ENCODE results near the gene GRAMD1B.
A peak's percentile ranks its signal among the peaks of the same experiment; 100 is the strongest.

The GRAMD1B gene

DNA sequence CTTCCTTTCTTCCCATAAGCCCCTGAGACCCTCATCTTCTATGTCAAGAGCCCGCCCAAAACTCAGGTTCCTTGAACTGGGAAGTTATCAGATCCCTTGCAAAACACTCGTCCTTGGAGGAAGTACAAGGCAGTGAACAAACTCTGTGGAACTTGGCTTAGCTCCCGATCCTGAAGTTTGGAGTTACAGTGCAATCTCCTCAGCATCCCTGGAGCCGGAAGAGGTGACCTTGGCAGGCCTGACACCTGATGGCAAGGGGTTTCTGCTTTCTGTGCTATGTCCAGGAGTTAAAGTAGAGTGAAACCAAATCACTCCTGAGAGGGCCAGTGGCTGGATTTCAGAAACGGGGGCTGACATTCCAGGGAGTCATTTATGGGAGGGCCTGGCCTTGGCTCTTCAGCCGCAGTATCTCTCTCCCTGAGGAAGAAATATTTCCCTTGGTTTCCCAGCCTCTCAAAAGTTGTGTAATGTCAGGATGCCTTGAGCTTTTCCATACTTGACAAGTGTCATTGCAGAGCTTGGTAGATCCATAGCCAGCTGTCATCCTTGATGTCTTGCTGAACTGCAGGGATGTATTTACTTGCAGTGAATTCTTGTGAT is 1.9 kb upstream of the GRAMD1B start:
- no peak overlapping the region for H3K4me3 ChIP-seq (IDR thresholded peaks at IDR 0.05; ENCODE audit: insufficient read depth, low read depth, low read length)
- H3K36me3 ChIP-seq (ENCODE audit: insufficient read depth) = no peaks in the 10 kb centered on the region
- H3K79me2 ChIP-seq (ENCODE audit: insufficient read depth, low read depth) = no peaks in the 10 kb centered on the region
- no peak overlapping the region for H3K9ac ChIP-seq
- TF ChIP-seq CTCF (conservative IDR thresholded peaks at IDR 0.05; ENCODE audit: low read depth, low read length) = no peak
- no peaks in the 10 kb centered on the region for H4K20me1 ChIP-seq (ENCODE audit: insufficient read depth)
- no peak overlapping the region for H2AFZ ChIP-seq (ENCODE audit: low read depth)
- no peaks in the 10 kb centered on the region for H3K27me3 ChIP-seq (ENCODE audit: insufficient read depth, low read depth)
- no peaks in the 10 kb centered on the region for H3K4me1 ChIP-seq (ENCODE audit: low read depth, poor library complexity, severe bottlenecking)
- H3K27ac ChIP-seq = no peak overlapping the region
- H3K4me2 ChIP-seq = no peak overlapping the region

DNA sequence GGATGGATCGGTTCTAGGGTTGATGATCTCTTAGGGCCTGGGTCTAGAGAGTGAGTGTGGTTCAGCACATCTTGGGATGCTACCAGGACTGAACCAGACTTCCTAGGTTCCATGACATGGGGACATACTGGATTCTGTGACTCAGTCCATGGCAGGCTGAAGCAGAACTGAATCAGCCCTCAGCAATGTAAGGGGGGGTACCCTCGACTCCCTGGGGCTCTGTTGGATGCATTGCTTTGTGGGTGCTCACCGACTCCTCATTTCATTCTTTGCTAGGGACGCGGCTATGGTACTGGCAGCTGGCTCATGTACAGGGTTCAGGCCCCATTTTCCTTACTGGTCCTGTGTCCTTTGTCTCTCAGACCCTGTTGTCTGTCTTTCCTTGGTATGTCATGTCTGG is 733 bp upstream of the GRAMD1B start:
- H4K20me1 ChIP-seq (ENCODE audit: insufficient read depth) = no peaks in the 10 kb centered on the region
- no peak for TF ChIP-seq CTCF (conservative IDR thresholded peaks at IDR 0.05; ENCODE audit: low read depth, low read length)
- no peak overlapping the region for H3K4me2 ChIP-seq
- no peak overlapping the region for H3K9ac ChIP-seq
- no peaks in the 10 kb centered on the region for H3K4me1 ChIP-seq (ENCODE audit: low read depth, poor library complexity, severe bottlenecking)
- H3K27me3 ChIP-seq (ENCODE audit: insufficient read depth, low read depth) = no peaks in the 10 kb centered on the region
- no peaks in the 10 kb centered on the region for H3K36me3 ChIP-seq (ENCODE audit: insufficient read depth)
- no peak overlapping the region for H3K4me3 ChIP-seq (IDR thresholded peaks at IDR 0.05; ENCODE audit: insufficient read depth, low read depth, low read length)
- no peak overlapping the region for H2AFZ ChIP-seq (ENCODE audit: low read depth)
- no peak overlapping the region for H3K27ac ChIP-seq
- no peaks in the 10 kb centered on the region for H3K79me2 ChIP-seq (ENCODE audit: insufficient read depth, low read depth)

GRCh38 chr11:123430721-123431497 is 840 bp downstream of the GRAMD1B start:
- H3K27ac ChIP-seq = no peak overlapping the region
- no peak for TF ChIP-seq CTCF (conservative IDR thresholded peaks at IDR 0.05; ENCODE audit: low read depth, low read length)
- H2AFZ ChIP-seq (ENCODE audit: low read depth) = peak overlapping the region; percentile 14; the same call in 1 of the 2 replicates
- no peaks in the 10 kb centered on the region for H3K79me2 ChIP-seq (ENCODE audit: insufficient read depth, low read depth)
- no peaks in the 10 kb centered on the region for H3K36me3 ChIP-seq (ENCODE audit: insufficient read depth)
- H4K20me1 ChIP-seq (ENCODE audit: insufficient read depth) = no peaks in the 10 kb centered on the region
- no peak overlapping the region for H3K4me3 ChIP-seq (IDR thresholded peaks at IDR 0.05; ENCODE audit: insufficient read depth, low read depth, low read length)
- no peaks in the 10 kb centered on the region for H3K27me3 ChIP-seq (ENCODE audit: insufficient read depth, low read depth)
- no peak overlapping the region for H3K4me2 ChIP-seq
- H3K4me1 ChIP-seq (ENCODE audit: low read depth, poor library complexity, severe bottlenecking) = no peaks in the 10 kb centered on the region
- H3K9ac ChIP-seq = no peak overlapping the region

DNA sequence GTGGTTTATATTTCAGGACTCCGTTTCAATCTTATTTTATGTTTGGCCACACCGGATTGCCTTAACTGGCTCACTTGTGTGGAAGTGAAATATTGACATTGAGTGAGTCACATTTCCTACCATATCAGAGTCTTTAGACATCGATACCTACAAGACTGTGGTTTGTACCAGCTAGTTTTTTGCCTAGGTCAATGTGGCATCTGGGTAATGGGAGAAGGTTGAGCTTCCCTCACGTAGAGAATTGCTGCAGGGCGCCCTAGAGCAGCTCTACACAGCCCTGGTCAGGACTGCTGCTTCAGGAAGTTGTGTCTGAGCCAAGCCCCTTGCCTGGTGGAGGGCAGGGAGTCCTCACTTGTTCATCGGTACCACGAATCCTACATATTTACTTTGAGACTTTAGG is 1.6 kb downstream of the GRAMD1B start:
- TF ChIP-seq CTCF (conservative IDR thresholded peaks at IDR 0.05; ENCODE audit: low read depth, low read length) = no peak
- no peak overlapping the region for H2AFZ ChIP-seq (ENCODE audit: low read depth)
- H3K4me1 ChIP-seq (ENCODE audit: low read depth, poor library complexity, severe bottlenecking) = no peaks in the 10 kb centered on the region
- H3K9ac ChIP-seq = no peak overlapping the region
- H3K79me2 ChIP-seq (ENCODE audit: insufficient read depth, low read depth) = no peaks in the 10 kb centered on the region
- H3K27ac ChIP-seq = no peak overlapping the region
- H3K4me3 ChIP-seq (IDR thresholded peaks at IDR 0.05; ENCODE audit: insufficient read depth, low read depth, low read length) = no peak overlapping the region
- H3K27me3 ChIP-seq (ENCODE audit: insufficient read depth, low read depth) = no peaks in the 10 kb centered on the region
- no peaks in the 10 kb centered on the region for H4K20me1 ChIP-seq (ENCODE audit: insufficient read depth)
- no peak overlapping the region for H3K4me2 ChIP-seq
- H3K36me3 ChIP-seq (ENCODE audit: insufficient read depth) = no peaks in the 10 kb centered on the region

All from KMS-11 (cell line).